Omental fat pad (tissue), 4 donors: ENCODE data around the gene CCDC197. TPM values are rescaled to one million over a fixed set of nuclear protein-coding genes. Genes with fewer than 3 reads are reported as not detected.
A peak's percentile ranks its signal among the peaks of the same experiment; 100 is the strongest.

ENCODE experiments used
- ATAC-seq: fragments of 150-250 bp; one replicate; pipeline ENCODE4 v1.9.1; 2016; ENCODE audit warnings: mild to moderate bottlenecking, moderate library complexity; ENCODE audit not compliant: low FRiP score
- DNase-seq: peaks from one replicate; pipeline ENCODE4 v3.0.0-alpha.2; 2019; ENCODE audit warnings: low spot score
- CTCF ChIP-seq, 3 donors: fragments of 450-650 bp; IDR thresholded peaks; one replicate each; pipeline ENCODE4 v1.5.1; 2016 to 2017; ENCODE audit warnings: antibody characterized with exemption in 3 of 3, mild to moderate bottlenecking in 3 of 3, moderate library complexity in 2 of 3
- total RNA-seq, 4 donors: library from RNA; depleted of rRNA; stranded (reverse); fragments of >200 nt; gene quantifications; one replicate each; pipeline ENCODE4 v1.1.0, GENCODE V29; 2016

Gene CCDC197
- total RNA-seq, 4 donors from 2014 or later: not detected

- DNase-seq (no peak), ATAC-seq (no peak)
- TF ChIP-seq CTCF (IDR thresholded peaks at IDR 0.05): no peak
Observed at GRCh38 chr14:94024549-94024948, 27.4 kb downstream of the CCDC197 start.

- TF ChIP-seq CTCF (IDR thresholded peaks at IDR 0.05): no peak
- DNase-seq (no peak), ATAC-seq (peak; percentile 30)
Observed at GRCh38 chr14:94025720-94026119, 28.6 kb downstream of the CCDC197 start.

GRCh38 chr14:94026173-94026888 is 29.2 kb downstream of the CCDC197 start, which contains the start of gene OTUB2:
OTUB2 (plus strand) TSS chr14:94026340; CDS start chr14:94026538, 198 bp downstream.
- peak; percentile 97 for DNase-seq
- peak; percentile 98 for ATAC-seq
- TF ChIP-seq CTCF (IDR thresholded peaks at IDR 0.05): no peak

- TF ChIP-seq CTCF (IDR thresholded peaks at IDR 0.05): no peak
- no peak for ATAC-seq
- DNase-seq: no peak
Observed at GRCh38 chr14:94026889-94027469, 29.9 kb downstream of the CCDC197 start.

- DNase-seq (no peak), ATAC-seq (no peak)
- TF ChIP-seq CTCF (IDR thresholded peaks at IDR 0.05): no peak
Observed at GRCh38 chr14:94027566-94028449, 30.7 kb downstream of the CCDC197 start.

- DNase-seq (no peak), ATAC-seq (no peak)
- TF ChIP-seq CTCF (IDR thresholded peaks at IDR 0.05): no peak
Observed at GRCh38 chr14:94028450-94028826, 31.3 kb downstream of the CCDC197 start.
